Cardiac septum (tissue), 1 donor: ENCODE results near the gene AEBP2. TPM values are rescaled to one million over a fixed set of nuclear protein-coding genes. Genes with fewer than 3 reads are reported as not detected.
"Not testable (repeated sequence)": the region's sequence is repeated elsewhere in the genome, so short reads cannot be mapped to it uniquely, and the experiment has no call there.

ENCODE experiments used
- DNase-seq: peaks from one replicate; pipeline ENCODE4 v3.0.0-alpha.2; 2020; ENCODE audit warnings: low spot score
- intact Hi-C: fragments of 100-400 bp; cut with DNase I; formaldehyde crosslinking; loops from one replicate; pipeline ENCODE4 v1.14.0; 2022
- long read RNA-seq: library from polyadenylated mRNA; unstranded; transcript quantifications from one replicate; pipeline ENCODE4 v2.0.0, GENCODE V29; 2021
- total RNA-seq: library from RNA; stranded (reverse); fragmentation: NEBNext Ultra II Directional; extraction: Animal tissue kit (Norgen Biotek cat#: 25700); gene quantifications from one replicate; pipeline ENCODE4 v1.2.1, GENCODE V29; 2021
- donor health status: DM: no; HTN: no; CAD: no.

The AEBP2 gene, protein sequence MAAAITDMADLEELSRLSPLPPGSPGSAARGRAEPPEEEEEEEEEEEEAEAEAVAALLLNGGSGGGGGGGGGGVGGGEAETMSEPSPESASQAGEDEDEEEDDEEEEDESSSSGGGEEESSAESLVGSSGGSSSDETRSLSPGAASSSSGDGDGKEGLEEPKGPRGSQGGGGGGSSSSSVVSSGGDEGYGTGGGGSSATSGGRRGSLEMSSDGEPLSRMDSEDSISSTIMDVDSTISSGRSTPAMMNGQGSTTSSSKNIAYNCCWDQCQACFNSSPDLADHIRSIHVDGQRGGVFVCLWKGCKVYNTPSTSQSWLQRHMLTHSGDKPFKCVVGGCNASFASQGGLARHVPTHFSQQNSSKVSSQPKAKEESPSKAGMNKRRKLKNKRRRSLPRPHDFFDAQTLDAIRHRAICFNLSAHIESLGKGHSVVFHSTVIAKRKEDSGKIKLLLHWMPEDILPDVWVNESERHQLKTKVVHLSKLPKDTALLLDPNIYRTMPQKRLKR
- 27.2 TPM for total RNA-seq
- long read RNA-seq, full-length matches to known transcripts, result 14 of 24 reads
- long read RNA-seq, partial matches to known transcripts, result 0 of 24 reads
- long read RNA-seq, other reads (novel, unspliced or antisense), result 10 of 24 reads

- intact Hi-C loops, result no loop called here
- peak; percentile 96 for DNase-seq
Measured at GRCh38 chr12:19439059-19440018, at the start of gene AEBP2. TSS of gene AEBP2 (plus strand) at chr12:19439492. CDS start at chr12:19439700, 208 bp downstream.

GRCh38 chr12:19390051-19390598 is 49.2 kb upstream of the AEBP2 start:
- intact Hi-C loops, result no loop called here
- no peak for DNase-seq

DNA sequence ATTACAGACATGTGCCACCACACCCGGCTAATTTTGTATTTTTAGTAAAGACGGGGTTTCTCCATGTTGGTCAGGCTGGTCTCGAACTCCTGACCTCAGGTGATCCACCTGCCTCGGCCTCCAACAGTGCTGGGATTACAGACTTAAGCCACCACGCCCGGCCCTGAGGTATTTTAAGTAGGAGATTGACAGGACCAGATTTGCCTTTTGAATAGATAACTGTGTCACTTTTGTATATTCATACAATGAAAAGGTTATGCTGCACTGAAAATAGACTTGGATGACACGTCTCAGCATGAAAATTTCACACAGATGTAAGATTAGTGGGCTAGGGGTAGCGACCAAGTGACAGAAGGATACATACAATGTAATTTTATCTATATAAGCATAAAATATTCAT is 46.6 kb upstream of the AEBP2 start:
- intact Hi-C loops, DNase-seq: not testable (repeated sequence)

DNA sequence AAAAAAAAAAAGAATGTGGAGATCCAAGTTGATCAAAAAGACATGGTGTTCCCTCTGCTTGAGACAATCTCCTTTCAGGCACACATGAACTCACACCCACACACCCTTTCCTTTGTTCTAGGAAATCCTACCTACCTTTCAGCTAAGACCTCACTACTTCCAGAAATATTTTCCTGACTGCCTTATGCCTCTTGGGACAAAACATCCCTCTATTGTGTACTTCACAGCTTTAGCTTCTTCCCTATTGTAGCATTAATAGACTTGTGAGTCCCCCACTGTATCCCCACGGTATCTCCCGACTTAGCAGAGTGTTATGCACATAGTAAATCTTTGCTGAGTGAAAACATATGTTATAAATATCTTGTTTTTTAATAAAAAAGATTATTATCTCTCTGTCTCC is 44.9 kb upstream of the AEBP2 start:
- intact Hi-C loops, result no loop called here
- DNase-seq, result no peak

DNA sequence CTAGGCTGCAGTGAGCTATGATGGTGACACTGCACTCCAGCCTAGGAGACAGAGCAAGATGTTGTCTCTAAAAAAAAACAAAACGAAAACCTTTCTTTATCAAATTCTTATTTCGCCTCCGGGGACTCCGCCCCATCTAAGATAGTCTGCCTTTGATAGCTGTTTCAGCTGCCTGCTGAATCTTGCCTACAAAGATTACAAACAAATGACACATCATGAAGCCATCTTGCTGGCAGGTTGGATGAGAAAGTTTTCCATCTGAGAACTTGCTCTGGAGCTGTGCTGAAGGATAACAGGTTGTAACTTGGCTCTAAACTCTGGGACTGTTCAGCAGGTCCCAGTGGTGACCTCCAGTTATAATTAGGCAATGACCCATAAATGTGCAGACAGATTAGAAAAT is 41.8 kb upstream of the AEBP2 start:
- intact Hi-C loops, result no loop called here
- no peak for DNase-seq

GRCh38 chr12:19398376-19399363 is 40.6 kb upstream of the AEBP2 start:
- DNase-seq, result no peak

DNA sequence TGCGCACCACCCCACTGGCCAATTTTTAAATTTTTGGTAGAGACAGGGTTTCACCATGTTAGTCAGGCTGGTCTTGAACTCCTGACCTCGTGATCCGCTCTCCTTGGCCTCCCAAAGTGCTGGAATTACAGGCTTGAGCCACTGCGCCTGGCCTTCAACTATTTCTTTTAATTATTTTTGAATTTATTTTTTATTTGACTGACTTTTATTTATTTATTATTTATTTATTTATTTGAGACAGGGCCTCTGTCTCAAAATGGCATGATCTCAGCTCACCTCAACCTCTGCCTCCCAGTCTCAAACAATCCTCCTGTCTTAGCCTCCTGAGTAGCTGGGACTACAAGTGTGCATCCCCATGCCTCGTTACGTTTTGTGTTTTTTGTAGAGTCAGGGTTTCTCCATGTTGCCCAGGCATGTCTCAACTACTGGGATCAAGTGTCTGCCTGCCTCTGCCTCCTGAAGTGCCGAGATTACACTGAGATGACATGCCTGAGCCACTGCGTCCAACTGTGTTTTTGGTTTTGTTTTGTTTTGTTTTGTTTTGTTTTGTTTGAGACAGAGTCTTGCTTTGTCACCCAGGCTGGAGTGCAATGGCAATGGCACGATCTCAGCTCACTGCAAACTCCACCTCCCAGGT is 38.5 kb upstream of the AEBP2 start:
- DNase-seq, intact Hi-C loops: not testable (repeated sequence)

More at GRCh38 chr12:19398376-19399363, 40.6 kb upstream of the AEBP2 start:
- intact Hi-C loops, result no loop called here

DNA sequence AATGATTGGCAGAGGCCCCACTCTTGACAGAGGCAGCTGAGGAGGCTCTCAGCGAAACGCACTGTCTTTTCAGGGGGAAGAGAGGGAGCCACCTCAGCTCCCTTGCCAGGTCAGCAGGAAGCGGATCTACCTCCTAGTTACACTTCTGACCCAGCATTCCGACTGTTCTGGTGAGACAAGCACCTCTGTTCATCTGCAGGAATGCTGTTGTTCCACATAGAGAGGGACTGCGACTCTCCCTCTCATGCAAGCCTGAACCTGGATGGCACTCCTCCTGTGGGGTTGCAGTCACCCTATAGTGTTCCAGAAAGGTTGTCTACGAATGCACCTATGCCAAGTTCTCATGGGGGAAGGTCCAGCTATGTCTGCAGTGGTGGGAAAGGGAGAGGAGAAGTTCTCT is 37.1 kb upstream of the AEBP2 start:
- intact Hi-C loops, result no loop called here
- no peak for DNase-seq

DNA sequence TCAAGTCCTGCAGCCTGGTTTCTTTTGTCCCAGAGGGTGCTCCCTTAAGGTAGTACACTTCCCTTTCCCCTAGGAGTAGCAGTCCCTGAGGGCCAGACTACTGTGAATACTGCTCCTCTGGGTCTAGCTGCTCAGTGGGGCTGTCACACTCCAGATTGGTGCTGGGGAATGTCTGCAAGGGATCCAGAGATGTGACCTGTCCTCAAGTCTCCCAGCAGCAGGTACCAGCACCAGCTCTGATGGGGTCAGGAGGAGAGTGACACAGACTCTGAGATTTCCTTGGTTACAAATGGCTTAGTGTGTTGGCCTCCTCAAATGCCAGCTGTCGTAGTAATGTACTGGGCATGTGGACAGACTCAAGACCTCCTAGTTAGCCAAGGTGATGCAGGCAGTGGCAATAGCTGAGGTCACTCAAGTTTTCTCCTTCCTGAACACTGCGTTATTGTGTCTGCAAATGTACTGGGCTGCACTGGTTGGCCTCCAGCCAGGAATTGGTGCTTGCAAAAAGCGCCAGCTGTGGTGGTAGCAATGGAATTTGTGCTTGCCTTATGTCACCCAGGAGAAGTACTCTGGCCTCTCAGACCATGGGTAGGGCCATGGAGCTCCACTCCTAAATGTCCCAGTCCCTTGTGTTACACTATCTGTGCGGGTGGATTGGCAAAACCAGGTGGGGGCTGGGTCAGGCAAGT is 36.4 kb upstream of the AEBP2 start:
- no peak for DNase-seq
- intact Hi-C loops, result no loop called here

DNA sequence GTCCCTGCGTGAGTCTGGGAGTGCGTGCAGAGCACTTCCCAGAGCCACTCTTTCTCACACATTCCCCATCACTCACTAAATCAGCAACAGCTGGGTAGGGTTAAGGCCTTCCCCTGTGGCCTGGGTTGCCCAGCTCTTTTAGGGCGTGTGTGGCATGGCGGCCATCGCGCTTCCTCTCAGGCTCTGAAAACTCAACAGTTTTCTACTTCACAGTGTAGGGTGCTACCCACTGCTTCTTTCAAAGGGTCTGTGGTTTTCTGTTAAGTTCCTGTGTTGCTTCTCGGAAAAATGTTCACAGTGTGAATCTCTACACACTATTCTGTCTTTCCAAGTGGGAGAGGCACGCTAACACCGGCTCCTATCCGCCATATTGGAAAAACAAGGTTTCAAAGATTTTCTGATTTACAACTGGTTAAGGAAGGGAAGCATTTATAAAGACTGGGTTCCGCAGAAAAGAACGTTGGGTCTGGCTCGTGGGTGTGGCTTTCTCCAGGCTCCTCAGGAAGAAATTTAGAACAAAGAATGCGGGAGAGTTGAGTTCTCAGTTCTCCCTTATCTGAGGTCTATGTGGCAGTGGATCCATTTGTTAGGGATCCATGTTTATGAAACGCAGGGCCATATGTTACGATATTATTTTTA is 34.9 kb upstream of the AEBP2 start:
- no peak for DNase-seq
- intact Hi-C loops, result no loop called here

GRCh38 chr12:19409376-19409775 is 29.9 kb upstream of the AEBP2 start:
- intact Hi-C loops, result no loop called here
- no peak for DNase-seq

- intact Hi-C loops, result no loop called here
- no peak for DNase-seq
Measured at GRCh38 chr12:19410211-19410610, 29.1 kb upstream of the AEBP2 start.

- no peak for DNase-seq
- intact Hi-C loops, result no loop called here
Measured at GRCh38 chr12:19410629-19411185, 28.6 kb upstream of the AEBP2 start.

- intact Hi-C loops, result no loop called here
- DNase-seq, result no peak
Measured at GRCh38 chr12:19411234-19412204, 27.8 kb upstream of the AEBP2 start.

DNA sequence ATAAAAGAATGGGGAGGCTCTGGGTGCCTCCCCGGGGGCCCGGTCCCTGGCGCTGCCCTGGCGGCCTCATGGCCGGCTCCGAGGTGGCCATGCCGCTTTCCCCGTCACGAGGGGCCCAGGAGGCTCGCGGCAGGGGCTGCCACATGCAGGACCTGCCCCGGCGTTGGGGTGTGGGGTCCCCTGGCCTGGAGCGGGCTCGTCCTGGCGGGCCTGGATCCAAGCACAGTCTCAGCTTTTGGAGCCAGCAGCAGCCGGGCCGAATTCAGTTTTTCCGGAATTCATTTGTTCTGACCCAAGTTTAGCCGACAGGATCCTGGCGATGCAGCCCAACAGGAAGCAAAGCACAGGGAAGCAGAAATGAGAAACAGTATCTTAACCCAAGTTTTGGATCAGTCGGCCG is 26.4 kb upstream of the AEBP2 start:
- intact Hi-C loops, result no loop called here
- no peak for DNase-seq

- DNase-seq, intact Hi-C loops: not testable (repeated sequence)
Measured at GRCh38 chr12:19413582-19413981, 25.7 kb upstream of the AEBP2 start.
